HS-5 (cell line): ENCODE measurements around the gene LYZL6.
"Not testable (repeated sequence)": the region's sequence is repeated elsewhere in the genome, so short reads cannot be mapped to it uniquely, and the experiment has no call there.

Experiments
- DNase-seq: peaks from one replicate; pipeline ENCODE4 v3.0.0-alpha.2; 2012; ENCODE audit warnings: low read depth

Gene LYZL6

GRCh38 chr17:35906926-35907637 lies 36.4 kb downstream of the LYZL6 start:
- no peak for DNase-seq

- DNase-seq = no peak
Observed at GRCh38 chr17:35906191-35906925, 37.2 kb downstream of the LYZL6 start.

- DNase-seq = no peak
Observed at GRCh38 chr17:35903451-35903850, 40.1 kb downstream of the LYZL6 start.

GRCh38 chr17:35901631-35902175 lies 41.8 kb downstream of the LYZL6 start:
- DNase-seq = no peak

- no peak for DNase-seq
Observed at GRCh38 chr17:35900708-35901480, 42.6 kb downstream of the LYZL6 start.

- no peak for DNase-seq
Observed at GRCh38 chr17:35900280-35900679, 43.2 kb downstream of the LYZL6 start.

GRCh38 chr17:35898283-35899070 lies 45.0 kb downstream of the LYZL6 start:
- no peak for DNase-seq

- DNase-seq = not testable (repeated sequence)
Observed at GRCh38 chr17:35897772-35898171, 45.7 kb downstream of the LYZL6 start.

GRCh38 chr17:35895636-35896587 lies 47.6 kb downstream of the LYZL6 start:
- DNase-seq = no peak

GRCh38 chr17:35894206-35894605 lies 49.3 kb downstream of the LYZL6 start:
- no peak for DNase-seq

- DNase-seq = no peak
Observed at GRCh38 chr17:35893751-35894150, 49.8 kb downstream of the LYZL6 start.

- DNase-seq = no peak
Observed at GRCh38 chr17:35892091-35893035, 51.1 kb downstream of the LYZL6 start.

GRCh38 chr17:35891269-35891668 lies 52.2 kb downstream of the LYZL6 start:
- DNase-seq = no peak

GRCh38 chr17:35890774-35891155 lies 52.7 kb downstream of the LYZL6 start:
- DNase-seq = no peak

GRCh38 chr17:35889818-35890773 lies 53.4 kb downstream of the LYZL6 start:
- no peak for DNase-seq

- no peak for DNase-seq
Observed at GRCh38 chr17:35889241-35889640, 54.3 kb downstream of the LYZL6 start.
